Heart right ventricle (tissue), 16 donors: ENCODE data around the gene STK32A. TPM values are rescaled to one million over a fixed set of nuclear protein-coding genes. Genes with fewer than 3 reads are reported as not detected.
A peak's percentile ranks its signal among the peaks of the same experiment; 100 is the strongest.

Source experiments
- ATAC-seq, 8 donors: fragments of 200-7000 bp; cut with Tn5 transposase; one replicate each; pipeline ENCODE4 v1.9.1; 2020; ENCODE audit warnings: mild to moderate bottlenecking in 8 of 8, moderate library complexity in 8 of 8, moderate number of reproducible peaks in 1 of 8
- DNase-seq, 2 donors: peaks; one replicate each; pipeline ENCODE4 v3.0.0-alpha.2; 2020
- H3K27ac ChIP-seq, 10 donors: fragments of 200-600 bp; sonication (generic) in 2 of 10; one replicate each; pipeline versions ENCODE4 v1.5.0 to v1.8.0; 2020 to 2022; ENCODE audit warnings: mild to moderate bottlenecking in 3 of 10
- H3K27me3 ChIP-seq, 7 donors: fragments of 200-600 bp; one replicate each; pipeline ENCODE4 v1.8.0; 2021 to 2022; ENCODE audit warnings: mild to moderate bottlenecking in 2 of 7
- H3K36me3 ChIP-seq, 9 donors: fragments of 200-600 bp; sonication (generic) in 1 of 9; one replicate each; pipeline versions ENCODE4 v1.5.0 to v1.8.0; 2020 to 2022; ENCODE audit warnings: mild to moderate bottlenecking in 2 of 9
- H3K4me1 ChIP-seq, 9 donors: fragments of 200-600 bp; sonication (generic) in 1 of 9; one replicate each; pipeline versions ENCODE4 v1.5.0 to v1.8.0; 2020 to 2022; ENCODE audit warnings: mild to moderate bottlenecking in 4 of 9
- H3K4me3 ChIP-seq, 10 donors: fragments of 200-600 bp; sonication (generic) in 2 of 10; one replicate each; pipeline versions ENCODE4 v1.5.0 to v1.8.0; 2020 to 2022; ENCODE audit warnings: mild to moderate bottlenecking in 7 of 10, moderate library complexity in 2 of 10
- H3K9me3 ChIP-seq, 11 donors: fragments of 200-600 bp in 10 of 11; sonication (generic) in 2 of 11; one replicate each; pipeline versions ENCODE4 v1.5.0 to v1.8.0; 2013 to 2022; ENCODE audit warnings: mild to moderate bottlenecking in 2 of 11, control low read depth in 1 of 11, moderate library complexity in 1 of 11
- WGBS, 2 donors: extraction: QIAGEN DNeasy Blood & Tissue Kit; methylation state at CpG; one replicate each; pipeline ENCODE4 v1.1.7; 2013; ENCODE audit warnings: inconsistent platforms in 1 of 2; 5-methylcytosine and 5-hydroxymethylcytosine counted together
- intact Hi-C, 10 donors: fragments of 100-400 bp; cut with DNase I; formaldehyde crosslinking; loops; one replicate each; pipeline versions ENCODE4 v1.11.1 to v1.14.2; 2022
- polyA plus RNA-seq, 2 donors: library from polyadenylated mRNA; stranded (reverse); fragments of 200-250 nt; gene quantifications; one replicate each; pipeline ENCODE4 v1.2.3, GENCODE V29; 2013
- total RNA-seq, 10 donors: library from RNA; stranded (reverse); fragmentation: NEBNext Ultra II Directional in 3 of 10; extraction: Animal tissue kit (Norgen Biotek cat#: 25700) in 3 of 10; gene quantifications; one replicate each; pipeline versions ENCODE4 v1.2.1 to v1.2.4, GENCODE V29; 2021 to 2023
- TF ChIP-seq, protein P1 (sequence below), 9 donors: fragments of 200-600 bp; sonication (generic) in 2 of 9; IDR thresholded peaks; one replicate each; pipeline versions ENCODE4 v1.5.0 to v1.8.0; 2021 to 2022; ENCODE audit warnings: antibody characterized with exemption in 9 of 9, mild to moderate bottlenecking in 5 of 9, moderate library complexity in 1 of 9
- donor health status: Arrhythmogenic right ventricular cardiomyopathy.
- donor health status: ischemic (EF 13 %, LVEDD 7.1; RV severe dilation, severe dysfunction).
- donor health status: healthy with polysubstance abuse.
- donor health status: DM: no; HTN: yes; CAD: no.
- donor health status: DM: no; HTN: no; CAD: no.
- donor health status: ischemic (EF 25% LVEDD 6.9; RV normal size, moderate dysfunction).
- donor health status: ischemic (EF 25% LVEDD 5.7; RV mildly dilated, moderate dysfunction).
- donor health status: healthy.
- donor health status: DM: yes; HTN: yes; CAD: no.
- donor health status: Ischemic cardiomyopathy.
- donor health status: ischemic (EF 35%, LVEDD 5.7; RV mildly dilated, moderate dysfunction).
- donor health status: nonischemic (EF 11% LVEDD 7.7; RV severe dilation, severe dysfunction).
- donor health status: DM: yes; HTN: yes; CAD: no.
- donor health status: PGD.
- donor health status: ischemic (EF 29% LVEDD 5.4; RV normal size, mild dysfunction).
- donor health status: nonischemic (EF 23%, LVEDD 6.1; RV moderate dilation, normal function).

STK32A gene
- total and polyA plus RNA-seq, 12 donors: 0.13 to 2.1 (median 0.76) TPM

DNA sequence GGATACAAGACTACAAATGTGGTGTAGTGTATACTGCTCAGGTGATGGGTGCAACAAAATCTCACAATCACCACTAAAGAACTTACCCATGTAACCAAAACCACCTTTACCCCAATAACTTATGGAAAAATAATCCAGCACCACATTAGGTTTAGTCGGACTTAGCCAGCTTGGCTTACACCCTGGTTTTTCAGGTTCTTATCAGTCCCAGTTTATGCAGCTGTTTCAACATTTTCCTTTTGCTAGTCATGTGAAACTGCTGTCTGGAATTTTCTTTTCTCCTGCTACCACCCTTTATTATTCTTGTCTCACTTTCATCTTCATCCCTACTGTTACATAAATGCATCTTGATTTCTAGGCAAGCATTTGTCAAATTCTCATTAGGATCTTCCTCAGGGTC is 51.5 kb downstream of the STK32A start:
- peaks cover 0 to 19% (median 0%) of the 10 kb centered on the region in 11 donors for H3K9me3 ChIP-seq
- H3K27me3 ChIP-seq: no peaks in the 10 kb centered on the region
- TF ChIP-seq, protein P1, sequence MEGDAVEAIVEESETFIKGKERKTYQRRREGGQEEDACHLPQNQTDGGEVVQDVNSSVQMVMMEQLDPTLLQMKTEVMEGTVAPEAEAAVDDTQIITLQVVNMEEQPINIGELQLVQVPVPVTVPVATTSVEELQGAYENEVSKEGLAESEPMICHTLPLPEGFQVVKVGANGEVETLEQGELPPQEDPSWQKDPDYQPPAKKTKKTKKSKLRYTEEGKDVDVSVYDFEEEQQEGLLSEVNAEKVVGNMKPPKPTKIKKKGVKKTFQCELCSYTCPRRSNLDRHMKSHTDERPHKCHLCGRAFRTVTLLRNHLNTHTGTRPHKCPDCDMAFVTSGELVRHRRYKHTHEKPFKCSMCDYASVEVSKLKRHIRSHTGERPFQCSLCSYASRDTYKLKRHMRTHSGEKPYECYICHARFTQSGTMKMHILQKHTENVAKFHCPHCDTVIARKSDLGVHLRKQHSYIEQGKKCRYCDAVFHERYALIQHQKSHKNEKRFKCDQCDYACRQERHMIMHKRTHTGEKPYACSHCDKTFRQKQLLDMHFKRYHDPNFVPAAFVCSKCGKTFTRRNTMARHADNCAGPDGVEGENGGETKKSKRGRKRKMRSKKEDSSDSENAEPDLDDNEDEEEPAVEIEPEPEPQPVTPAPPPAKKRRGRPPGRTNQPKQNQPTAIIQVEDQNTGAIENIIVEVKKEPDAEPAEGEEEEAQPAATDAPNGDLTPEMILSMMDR (IDR thresholded peaks at IDR 0.05): no peak
- peaks cover 0 to 6% (median 0%) of the 10 kb centered on the region in 9 donors for H3K4me1 ChIP-seq
- no peak for ATAC-seq
- no peak overlapping the region for H3K27ac ChIP-seq
- 62 to 72% methylated on average over 1 of the region's 1 CpG for WGBS, 2 donors
- no peaks in the 10 kb centered on the region for H3K36me3 ChIP-seq
- no peak for DNase-seq
- intact Hi-C loops: no loop called here
- H3K4me3 ChIP-seq: no peak overlapping the region

DNA sequence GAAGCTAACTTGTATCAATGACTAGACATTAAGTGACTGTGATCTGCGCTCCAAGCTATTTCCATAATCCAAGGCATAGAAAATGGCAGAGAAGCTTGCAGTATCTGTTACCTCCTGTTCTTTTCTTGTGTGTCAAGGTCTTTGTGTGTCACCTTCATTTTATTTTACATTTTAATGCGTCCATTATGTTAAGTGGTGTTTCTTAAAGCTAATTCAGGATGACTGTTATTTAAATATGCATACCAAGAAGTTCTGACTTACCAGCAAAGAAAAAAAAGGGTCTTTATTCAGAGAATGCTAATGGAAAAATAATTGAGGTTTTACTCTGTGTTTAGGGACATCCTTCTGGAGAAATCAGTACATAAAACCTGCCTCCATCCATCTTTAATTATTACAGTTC is 52.3 kb downstream of the STK32A start:
- 79 to 85% methylated on average over 2 of the region's 2 CpGs for WGBS, 2 donors
- DNase-seq (no peak), ATAC-seq (no peak)
- intact Hi-C loops: no loop called here
- TF ChIP-seq, protein P1 (IDR thresholded peaks at IDR 0.05): no peak
- Histone ChIP-seq H3K36me3 (no peaks in the 10 kb centered on the region), H3K9me3 (peaks cover 0 to 19% (median 0%) of the 10 kb centered on the region in 11 donors), H3K4me1 (peaks cover 0 to 6% (median 0%) of the 10 kb centered on the region in 9 donors), H3K27me3 (no peaks in the 10 kb centered on the region), H3K4me3 (no peak overlapping the region), H3K27ac (no peak overlapping the region)

DNA sequence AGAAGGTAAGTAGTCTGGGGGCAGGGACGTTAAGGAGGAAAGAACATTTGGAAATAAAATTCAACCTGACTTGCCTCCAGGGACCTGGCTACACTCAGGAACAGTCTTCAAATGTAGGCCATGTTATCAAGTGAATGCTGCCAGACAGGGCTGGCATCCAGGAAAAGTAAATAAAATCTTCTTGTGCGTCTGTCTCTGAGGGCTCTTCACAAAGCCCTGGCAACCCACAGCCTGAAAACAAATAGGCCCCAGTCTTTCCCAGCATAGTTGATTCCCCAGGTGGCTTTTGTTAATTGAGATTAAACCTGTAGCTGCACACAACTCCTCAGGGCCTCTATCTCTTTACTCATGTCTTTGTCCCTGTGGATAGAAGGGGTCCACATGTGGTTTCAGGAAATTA is 55.4 kb downstream of the STK32A start:
- DNase-seq (peak in 1 of 2 donors; percentile 18), ATAC-seq (peak; percentile 57 to 99 (median 86))
- intact Hi-C loops: no loop called here
- H3K4me1 ChIP-seq: peaks cover 0 to 6% (median 0%) of the 10 kb centered on the region in 9 donors
- TF ChIP-seq, protein P1 (IDR thresholded peaks at IDR 0.05): no peak
- 35 to 44% methylated on average over 2 of the region's 2 CpGs for WGBS, 2 donors
- H3K27me3 ChIP-seq: peaks cover 0 to 5% (median 0%) of the 10 kb centered on the region in 7 donors
- H3K36me3 ChIP-seq: no peaks in the 10 kb centered on the region
- peaks cover 0 to 10% (median 0%) of the 10 kb centered on the region in 11 donors for H3K9me3 ChIP-seq
- no peak overlapping the region for H3K4me3 ChIP-seq
- peak overlapping the region in 1 of 10 donors; percentile 6 for H3K27ac ChIP-seq

- no peak for ATAC-seq
- H3K4me3 ChIP-seq: no peak overlapping the region
- TF ChIP-seq, protein P1 (IDR thresholded peaks at IDR 0.05): no peak
- H3K27ac ChIP-seq: no peak overlapping the region
- no peaks in the 10 kb centered on the region for H3K36me3 ChIP-seq
- H3K4me1 ChIP-seq: no peaks in the 10 kb centered on the region
- intact Hi-C loops: no loop called here
- no peak for DNase-seq
- 77 to 85% methylated on average over 6 of the region's 6 CpGs for WGBS, 2 donors
- H3K27me3 ChIP-seq: no peaks in the 10 kb centered on the region
- H3K9me3 ChIP-seq: peaks cover 0 to 10% (median 0%) of the 10 kb centered on the region in 11 donors
Observed at GRCh38 chr5:147303251-147303650, 68.4 kb downstream of the STK32A start.
